ENCODE data around the gene MAP4K2. TPM values are rescaled to one million over a fixed set of nuclear protein-coding genes. Genes with fewer than 3 reads are reported as not detected.
A peak's percentile ranks its signal among the peaks of the same experiment; 100 is the strongest.

Gene MAP4K2
- total RNA-seq, 1 experiment from 2014 or later = 24.5 TPM

DNA sequence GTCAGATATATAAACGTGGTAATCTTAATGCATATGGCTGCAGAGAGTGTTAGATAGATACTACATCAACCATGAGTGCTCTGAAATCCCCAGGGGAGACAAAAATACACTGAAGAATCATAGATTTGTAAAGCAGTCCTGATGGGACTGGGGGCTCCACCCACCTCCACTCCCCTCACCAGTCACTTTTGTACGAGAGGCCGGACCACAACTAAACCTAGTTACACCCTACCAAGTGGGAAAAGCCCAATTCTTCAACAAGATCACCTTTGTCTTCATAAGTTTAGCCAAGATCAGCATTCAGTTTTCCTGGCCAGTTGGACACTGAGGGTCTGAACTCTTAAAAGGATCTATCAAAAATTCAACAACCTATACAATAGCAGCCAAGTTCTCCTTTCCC, 26.1 kb downstream of the MAP4K2 start (continued):
- TF ChIP-seq, protein P1, sequence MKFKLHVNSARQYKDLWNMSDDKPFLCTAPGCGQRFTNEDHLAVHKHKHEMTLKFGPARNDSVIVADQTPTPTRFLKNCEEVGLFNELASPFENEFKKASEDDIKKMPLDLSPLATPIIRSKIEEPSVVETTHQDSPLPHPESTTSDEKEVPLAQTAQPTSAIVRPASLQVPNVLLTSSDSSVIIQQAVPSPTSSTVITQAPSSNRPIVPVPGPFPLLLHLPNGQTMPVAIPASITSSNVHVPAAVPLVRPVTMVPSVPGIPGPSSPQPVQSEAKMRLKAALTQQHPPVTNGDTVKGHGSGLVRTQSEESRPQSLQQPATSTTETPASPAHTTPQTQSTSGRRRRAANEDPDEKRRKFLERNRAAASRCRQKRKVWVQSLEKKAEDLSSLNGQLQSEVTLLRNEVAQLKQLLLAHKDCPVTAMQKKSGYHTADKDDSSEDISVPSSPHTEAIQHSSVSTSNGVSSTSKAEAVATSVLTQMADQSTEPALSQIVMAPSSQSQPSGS (CRISPR knock-in tag; IDR thresholded peaks at IDR 0.05; ENCODE audit: borderline replicate concordance, low read depth) = no peak
- TF ChIP-seq, protein P2, sequence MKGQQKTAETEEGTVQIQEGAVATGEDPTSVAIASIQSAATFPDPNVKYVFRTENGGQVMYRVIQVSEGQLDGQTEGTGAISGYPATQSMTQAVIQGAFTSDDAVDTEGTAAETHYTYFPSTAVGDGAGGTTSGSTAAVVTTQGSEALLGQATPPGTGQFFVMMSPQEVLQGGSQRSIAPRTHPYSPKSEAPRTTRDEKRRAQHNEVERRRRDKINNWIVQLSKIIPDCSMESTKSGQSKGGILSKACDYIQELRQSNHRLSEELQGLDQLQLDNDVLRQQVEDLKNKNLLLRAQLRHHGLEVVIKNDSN (CRISPR knock-in tag; IDR thresholded peaks at IDR 0.05) = no peak
- TF ChIP-seq ATF1 (CRISPR knock-in tag; IDR thresholded peaks at IDR 0.05) (no peak), HMGA2 (CRISPR knock-in tag; IDR thresholded peaks at IDR 0.05) (no peak), FOXP1 (CRISPR knock-in tag; IDR thresholded peaks at IDR 0.05; ENCODE audit: borderline replicate concordance) (no peak), KAT7 (CRISPR knock-in tag; IDR thresholded peaks at IDR 0.05; ENCODE audit: borderline replicate concordance) (no peak)
- TF ChIP-seq, protein P3, sequence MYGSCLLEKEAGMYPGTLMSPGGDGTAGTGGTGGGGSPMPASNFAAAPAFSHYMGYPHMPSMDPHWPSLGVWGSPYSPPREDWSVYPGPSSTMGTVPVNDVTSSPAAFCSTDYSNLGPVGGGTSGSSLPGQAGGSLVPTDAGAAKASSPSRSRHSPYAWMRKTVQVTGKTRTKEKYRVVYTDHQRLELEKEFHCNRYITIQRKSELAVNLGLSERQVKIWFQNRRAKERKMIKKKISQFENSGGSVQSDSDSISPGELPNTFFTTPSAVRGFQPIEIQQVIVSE (CRISPR knock-in tag; IDR thresholded peaks at IDR 0.05; ENCODE audit: borderline replicate concordance) = no peak
- TF ChIP-seq, protein P4, sequence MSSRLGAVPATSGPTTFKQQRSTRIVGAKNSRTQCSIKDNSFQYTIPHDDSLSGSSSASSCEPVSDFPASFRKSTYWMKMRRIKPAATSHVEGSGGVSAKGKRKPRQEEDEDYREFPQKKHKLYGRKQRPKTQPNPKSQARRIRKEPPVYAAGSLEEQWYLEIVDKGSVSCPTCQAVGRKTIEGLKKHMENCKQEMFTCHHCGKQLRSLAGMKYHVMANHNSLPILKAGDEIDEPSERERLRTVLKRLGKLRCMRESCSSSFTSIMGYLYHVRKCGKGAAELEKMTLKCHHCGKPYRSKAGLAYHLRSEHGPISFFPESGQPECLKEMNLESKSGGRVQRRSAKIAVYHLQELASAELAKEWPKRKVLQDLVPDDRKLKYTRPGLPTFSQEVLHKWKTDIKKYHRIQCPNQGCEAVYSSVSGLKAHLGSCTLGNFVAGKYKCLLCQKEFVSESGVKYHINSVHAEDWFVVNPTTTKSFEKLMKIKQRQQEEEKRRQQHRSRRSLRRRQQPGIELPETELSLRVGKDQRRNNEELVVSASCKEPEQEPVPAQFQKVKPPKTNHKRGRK (CRISPR knock-in tag; IDR thresholded peaks at IDR 0.05; ENCODE audit: borderline replicate concordance) = no peak
- TF ChIP-seq, protein P5, sequence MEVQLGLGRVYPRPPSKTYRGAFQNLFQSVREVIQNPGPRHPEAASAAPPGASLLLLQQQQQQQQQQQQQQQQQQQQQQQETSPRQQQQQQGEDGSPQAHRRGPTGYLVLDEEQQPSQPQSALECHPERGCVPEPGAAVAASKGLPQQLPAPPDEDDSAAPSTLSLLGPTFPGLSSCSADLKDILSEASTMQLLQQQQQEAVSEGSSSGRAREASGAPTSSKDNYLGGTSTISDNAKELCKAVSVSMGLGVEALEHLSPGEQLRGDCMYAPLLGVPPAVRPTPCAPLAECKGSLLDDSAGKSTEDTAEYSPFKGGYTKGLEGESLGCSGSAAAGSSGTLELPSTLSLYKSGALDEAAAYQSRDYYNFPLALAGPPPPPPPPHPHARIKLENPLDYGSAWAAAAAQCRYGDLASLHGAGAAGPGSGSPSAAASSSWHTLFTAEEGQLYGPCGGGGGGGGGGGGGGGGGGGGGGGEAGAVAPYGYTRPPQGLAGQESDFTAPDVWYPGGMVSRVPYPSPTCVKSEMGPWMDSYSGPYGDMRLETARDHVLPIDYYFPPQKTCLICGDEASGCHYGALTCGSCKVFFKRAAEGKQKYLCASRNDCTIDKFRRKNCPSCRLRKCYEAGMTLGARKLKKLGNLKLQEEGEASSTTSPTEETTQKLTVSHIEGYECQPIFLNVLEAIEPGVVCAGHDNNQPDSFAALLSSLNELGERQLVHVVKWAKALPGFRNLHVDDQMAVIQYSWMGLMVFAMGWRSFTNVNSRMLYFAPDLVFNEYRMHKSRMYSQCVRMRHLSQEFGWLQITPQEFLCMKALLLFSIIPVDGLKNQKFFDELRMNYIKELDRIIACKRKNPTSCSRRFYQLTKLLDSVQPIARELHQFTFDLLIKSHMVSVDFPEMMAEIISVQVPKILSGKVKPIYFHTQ (CRISPR knock-in tag; IDR thresholded peaks at IDR 0.05) = no peak

DNA sequence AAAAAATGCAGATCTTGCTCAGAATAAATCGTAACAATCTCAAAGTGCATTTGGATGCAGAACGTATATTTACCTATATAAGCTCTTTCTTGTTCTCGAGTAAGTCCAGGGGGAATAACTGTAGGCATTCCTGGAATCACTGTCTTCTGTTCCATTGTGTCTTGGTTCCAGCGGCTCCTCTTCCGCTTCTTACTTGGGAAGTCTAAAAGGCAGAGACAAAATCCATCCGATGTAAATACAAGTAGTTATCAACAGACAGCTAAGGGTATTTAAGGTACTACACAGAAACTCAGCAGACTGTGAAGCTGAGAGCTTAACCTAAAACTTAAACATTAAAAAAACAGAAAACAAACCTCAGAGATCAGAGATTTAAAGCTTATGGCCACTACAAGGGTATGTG, 26.6 kb downstream of the MAP4K2 start:
- H3K36me3 Mint-ChIP-seq = peaks cover 59% of the 10 kb centered on the region
- CTCF ChIA-PET = interaction anchor here (0.7 kb wide), 1 partner anchor 32 kb away, joined by 3 read pairs; the partner anchor contains the start of gene RASGRP2
- no peaks in the 10 kb centered on the region for H3K27me3 Mint-ChIP-seq (ENCODE audit: low read depth)
- H3K27ac Mint-ChIP-seq = peak overlapping the region; percentile 59
- POLR2A ChIA-PET = no interaction called here
- TF ChIP-seq, protein P6, sequence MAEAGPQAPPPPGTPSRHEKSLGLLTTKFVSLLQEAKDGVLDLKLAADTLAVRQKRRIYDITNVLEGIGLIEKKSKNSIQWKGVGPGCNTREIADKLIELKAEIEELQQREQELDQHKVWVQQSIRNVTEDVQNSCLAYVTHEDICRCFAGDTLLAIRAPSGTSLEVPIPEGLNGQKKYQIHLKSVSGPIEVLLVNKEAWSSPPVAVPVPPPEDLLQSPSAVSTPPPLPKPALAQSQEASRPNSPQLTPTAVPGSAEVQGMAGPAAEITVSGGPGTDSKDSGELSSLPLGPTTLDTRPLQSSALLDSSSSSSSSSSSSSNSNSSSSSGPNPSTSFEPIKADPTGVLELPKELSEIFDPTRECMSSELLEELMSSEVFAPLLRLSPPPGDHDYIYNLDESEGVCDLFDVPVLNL (CRISPR knock-in tag; IDR thresholded peaks at IDR 0.05; ENCODE audit: borderline replicate concordance, low read depth) = no peak
- no peak for TF ChIP-seq ZNF396 (CRISPR knock-in tag; IDR thresholded peaks at IDR 0.05; ENCODE audit: borderline replicate concordance)
- no peak for TF ChIP-seq ZBTB21 (CRISPR knock-in tag; IDR thresholded peaks at IDR 0.05; ENCODE audit: borderline replicate concordance)
- TF ChIP-seq, protein P7, sequence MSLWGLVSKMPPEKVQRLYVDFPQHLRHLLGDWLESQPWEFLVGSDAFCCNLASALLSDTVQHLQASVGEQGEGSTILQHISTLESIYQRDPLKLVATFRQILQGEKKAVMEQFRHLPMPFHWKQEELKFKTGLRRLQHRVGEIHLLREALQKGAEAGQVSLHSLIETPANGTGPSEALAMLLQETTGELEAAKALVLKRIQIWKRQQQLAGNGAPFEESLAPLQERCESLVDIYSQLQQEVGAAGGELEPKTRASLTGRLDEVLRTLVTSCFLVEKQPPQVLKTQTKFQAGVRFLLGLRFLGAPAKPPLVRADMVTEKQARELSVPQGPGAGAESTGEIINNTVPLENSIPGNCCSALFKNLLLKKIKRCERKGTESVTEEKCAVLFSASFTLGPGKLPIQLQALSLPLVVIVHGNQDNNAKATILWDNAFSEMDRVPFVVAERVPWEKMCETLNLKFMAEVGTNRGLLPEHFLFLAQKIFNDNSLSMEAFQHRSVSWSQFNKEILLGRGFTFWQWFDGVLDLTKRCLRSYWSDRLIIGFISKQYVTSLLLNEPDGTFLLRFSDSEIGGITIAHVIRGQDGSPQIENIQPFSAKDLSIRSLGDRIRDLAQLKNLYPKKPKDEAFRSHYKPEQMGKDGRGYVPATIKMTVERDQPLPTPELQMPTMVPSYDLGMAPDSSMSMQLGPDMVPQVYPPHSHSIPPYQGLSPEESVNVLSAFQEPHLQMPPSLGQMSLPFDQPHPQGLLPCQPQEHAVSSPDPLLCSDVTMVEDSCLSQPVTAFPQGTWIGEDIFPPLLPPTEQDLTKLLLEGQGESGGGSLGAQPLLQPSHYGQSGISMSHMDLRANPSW (CRISPR knock-in tag; conservative IDR thresholded peaks at IDR 0.05; ENCODE audit: low read depth) = no peak
- TF ChIP-seq, protein P8, sequence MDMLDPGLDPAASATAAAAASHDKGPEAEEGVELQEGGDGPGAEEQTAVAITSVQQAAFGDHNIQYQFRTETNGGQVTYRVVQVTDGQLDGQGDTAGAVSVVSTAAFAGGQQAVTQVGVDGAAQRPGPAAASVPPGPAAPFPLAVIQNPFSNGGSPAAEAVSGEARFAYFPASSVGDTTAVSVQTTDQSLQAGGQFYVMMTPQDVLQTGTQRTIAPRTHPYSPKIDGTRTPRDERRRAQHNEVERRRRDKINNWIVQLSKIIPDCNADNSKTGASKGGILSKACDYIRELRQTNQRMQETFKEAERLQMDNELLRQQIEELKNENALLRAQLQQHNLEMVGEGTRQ (CRISPR knock-in tag; IDR thresholded peaks at IDR 0.05) = no peak
- TF ChIP-seq, protein P9, sequence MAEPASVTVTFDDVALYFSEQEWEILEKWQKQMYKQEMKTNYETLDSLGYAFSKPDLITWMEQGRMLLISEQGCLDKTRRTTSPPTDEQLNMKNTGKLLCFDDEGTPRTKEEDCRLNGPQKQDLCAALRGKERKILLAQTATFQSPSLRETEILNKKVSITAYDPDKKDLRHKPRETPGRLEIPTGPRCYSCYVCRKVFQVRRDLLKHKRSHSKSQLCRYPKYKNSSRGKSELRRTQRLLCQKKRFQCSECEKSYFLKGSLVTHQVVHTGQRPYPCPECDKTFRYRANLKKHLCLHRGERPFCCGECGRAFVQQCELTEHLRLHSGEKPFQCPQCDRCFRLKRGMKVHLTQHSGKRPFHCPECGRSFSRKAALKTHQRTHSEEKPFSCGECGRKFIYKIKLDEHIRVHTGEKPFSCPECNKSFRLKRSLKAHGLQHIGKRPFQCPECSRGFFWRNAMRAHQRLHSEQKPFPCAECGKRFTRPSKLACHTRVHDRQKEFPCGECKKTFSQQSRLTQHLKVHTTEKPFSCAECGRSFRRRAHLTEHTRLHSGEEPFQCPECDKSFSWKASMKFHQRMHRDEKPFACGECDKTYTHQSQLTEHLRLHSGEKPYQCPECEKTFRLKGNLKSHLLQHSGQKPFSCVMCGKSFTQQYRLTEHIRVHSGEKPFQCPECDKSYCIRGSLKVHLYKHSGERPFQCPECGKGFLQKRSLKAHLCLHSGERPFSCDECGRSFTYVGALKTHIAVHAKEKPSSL (CRISPR knock-in tag; conservative IDR thresholded peaks at IDR 0.05) = no peak
- H3K9me3 Mint-ChIP-seq = no peaks in the 10 kb centered on the region
- ATAC-seq (no peak), DNase-seq (ENCODE audit: low spot score) (no peak)
- H3K4me3 Mint-ChIP-seq = peak overlapping the region; percentile 79
- peaks cover 29% of the 10 kb centered on the region for H3K4me1 Mint-ChIP-seq
